ENCODE measurements around the gene SORCS2. TPM values are rescaled to one million over a fixed set of nuclear protein-coding genes. Genes with fewer than 3 reads are reported as not detected.

SORCS2 gene
- total and polyA plus RNA-seq, 2 of the 8 experiments (the other 6 are each of a cell fraction or from before 2014, with no cell fraction given), result 0.36 to 1.8 TPM

DNA sequence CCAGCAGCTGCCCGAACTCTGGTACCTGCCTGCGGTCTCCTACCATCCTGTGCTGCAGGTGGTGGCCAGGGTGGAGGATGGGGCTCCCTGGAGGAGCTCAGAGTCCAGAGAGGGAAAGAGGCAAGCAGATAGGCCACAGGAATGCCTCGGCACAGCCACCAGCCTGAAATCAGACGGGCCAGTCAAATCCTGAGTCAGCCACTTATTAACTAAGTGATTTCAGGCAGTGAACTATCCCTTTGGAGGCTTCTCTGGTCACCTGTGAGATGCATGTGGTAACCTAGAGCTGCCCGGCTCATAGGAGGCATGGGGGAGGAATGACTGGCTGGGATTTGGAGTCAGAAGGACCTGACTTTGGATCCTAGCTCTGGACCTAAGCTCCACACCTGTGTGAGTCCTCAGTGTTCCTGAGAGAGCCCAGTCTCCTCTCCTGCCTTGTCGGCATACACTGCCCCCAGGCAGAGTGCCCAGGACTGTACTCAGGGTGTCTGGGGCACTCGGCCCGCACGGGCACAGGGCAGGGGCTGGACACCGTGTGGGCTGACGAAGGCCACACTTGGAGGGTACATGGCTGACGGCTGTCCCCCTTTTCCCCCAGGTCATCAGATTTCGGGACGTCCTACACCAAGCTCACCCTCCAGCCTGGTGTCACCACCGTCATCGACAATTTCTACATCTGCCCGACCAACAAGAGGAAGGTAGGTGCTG lies 338.7 kb downstream of the SORCS2 start:
- Histone ChIP-seq H2BK12ac (ENCODE audit: low read depth, low read length) (0 out of 2 replicates have a peak overlapping the region, but pooled peaks have one; percentile 4), H3K4me2 (ENCODE audit: insufficient read depth in 1 of 2, low read depth in 2 of 2, low read length in 2 of 2) (no peak overlapping the region), H4K91ac (replicated peaks; ENCODE audit: insufficient read length, low read length) (peak overlapping the region; percentile 1), H2AFZ (ENCODE audit: low read length) (no peak overlapping the region), H2BK15ac (ENCODE audit: low read length) (0 out of 2 replicates have a peak overlapping the region, but pooled peaks have one; percentile 46), H3K14ac (ENCODE audit: insufficient read length) (no peak overlapping the region), H3K27ac (ENCODE audit: low read depth, low read length) (no peak overlapping the region), H3K9me3 (ENCODE audit: insufficient read depth in 2 of 2, low read depth in 1 of 2, low read length in 1 of 2) (peaks cover 2 to 3% of the 10 kb centered on the region in 2 experiments; a peak in 2 of 4 replicates), H2BK20ac (ENCODE audit: low read length) (no peak overlapping the region), H4K8ac (ENCODE audit: extremely low read depth, insufficient read depth, low read length) (peak overlapping the region; percentile 7; the same call in 1 of the 2 replicates), H3K36me3 (ENCODE audit: control insufficient read depth in 2 of 4, insufficient read depth in 4 of 4, low read length in 3 of 4) (no peaks in the 10 kb centered on the region), H2BK120ac (replicated peaks; ENCODE audit: low read depth, low read length) (no peak overlapping the region), H3K9ac (replicated peaks in 1 of 4; ENCODE audit: extremely low read depth in 1 of 4, low read depth in 3 of 4, low read length in 3 of 4) (no peak overlapping the region), H3K23ac (ENCODE audit: insufficient read length) (no peak overlapping the region), H3K79me2 (ENCODE audit: control insufficient read depth in 1 of 2, insufficient read depth in 2 of 2, low read length in 2 of 2) (no peaks in the 10 kb centered on the region), H2BK5ac (ENCODE audit: low read depth, low read length) (0 out of 2 replicates have a peak overlapping the region, but pooled peaks have one; percentile 24), H3K4ac (replicated peaks; ENCODE audit: insufficient read length, low read depth, low read length) (peak overlapping the region; percentile 51), H3K56ac (replicated peaks; ENCODE audit: insufficient read length, low read depth, low read length) (no peak overlapping the region), H3K23me2 (ENCODE audit: low read depth, low read length) (no peaks in the 10 kb centered on the region), H4K20me1 (replicated peaks in 1 of 2; ENCODE audit: control insufficient read depth in 1 of 2, insufficient read depth in 2 of 2, low read length in 2 of 2) (no peaks in the 10 kb centered on the region), H4K5ac (ENCODE audit: insufficient read length, low read depth, low read length) (no peak overlapping the region), H2AK5ac (ENCODE audit: low read depth, low read length) (0 out of 2 replicates have a peak overlapping the region, but pooled peaks have one; percentile 66), H3K79me1 (ENCODE audit: low read depth, low read length) (no peaks in the 10 kb centered on the region), H3K27me3 (replicated peaks in 1 of 4; ENCODE audit: control insufficient read depth in 3 of 4, extremely low read depth in 1 of 4, insufficient read depth in 3 of 4, low read length in 3 of 4) (no peaks in the 10 kb centered on the region), H3K18ac (ENCODE audit: extremely low read depth, low read length) (peak overlapping the region; percentile 5), H3K4me1 (replicated peaks in 1 of 4; ENCODE audit: control insufficient read depth in 3 of 4, insufficient read depth in 4 of 4, low read length in 3 of 4) (peaks cover 4 to 26% (median 15%) of the 10 kb centered on the region in 4 experiments), H3K4me3 (ENCODE audit: extremely low read depth in 1 of 4, insufficient read depth in 2 of 4, low read depth in 3 of 4, low read length in 4 of 4) (no peak overlapping the region)
- POLR2A ChIA-PET (ENCODE audit: partially characterized antibody), result no interaction called here
- WGBS, 2 experiments (ENCODE audit: extremely low coverage in 1 of 2, insufficient coverage in 1 of 2, insufficient read length in 1 of 2, insufficient replicate concordance in 2 of 2, low coverage in 1 of 2, low lambda C conversion rate in 2 of 2, missing lambda C conversion rate in 1 of 2), result 90% methylated on average over 17 of the region's 17 CpGs; no CpG with 5 or more reads in 1 of the 2 experiments
- FAIRE-seq (no peak), DNase-seq (ENCODE audit: low read depth in 1 of 2, low spot score in 2 of 2) (no peak)
- TF ChIP-seq, protein P1, sequence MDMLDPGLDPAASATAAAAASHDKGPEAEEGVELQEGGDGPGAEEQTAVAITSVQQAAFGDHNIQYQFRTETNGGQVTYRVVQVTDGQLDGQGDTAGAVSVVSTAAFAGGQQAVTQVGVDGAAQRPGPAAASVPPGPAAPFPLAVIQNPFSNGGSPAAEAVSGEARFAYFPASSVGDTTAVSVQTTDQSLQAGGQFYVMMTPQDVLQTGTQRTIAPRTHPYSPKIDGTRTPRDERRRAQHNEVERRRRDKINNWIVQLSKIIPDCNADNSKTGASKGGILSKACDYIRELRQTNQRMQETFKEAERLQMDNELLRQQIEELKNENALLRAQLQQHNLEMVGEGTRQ (IDR thresholded peaks at IDR 0.05; ENCODE audit: low read length), result no peak
- no peak for TF ChIP-seq CTBP2 (IDR thresholded peaks at IDR 0.05; ENCODE audit: borderline replicate concordance, insufficient read depth, insufficient read length, low read length)
- no peak for TF ChIP-seq RBBP5 (IDR thresholded peaks at IDR 0.05; ENCODE audit: borderline replicate concordance, low read depth, low read length)
- no peak for TF ChIP-seq EP300 (IDR thresholded peaks at IDR 0.05; ENCODE audit: borderline replicate concordance in 1 of 2, low read depth in 2 of 2, low read length in 2 of 2)
- CTCF ChIA-PET (ENCODE audit: partially characterized antibody), result interaction anchor here (0.7 to 3.2 kb wide), 11 partner anchors 10 to 188 kb away, joined by 3 to 16 read pairs (median 3); partner anchors contain the start of gene PSAPL1
